Hematopoietic multipotent progenitor cell treated with erythropoietin and hydrocortisone succinate and interleukin-3 and kit ligand, for 4 days (in vitro differentiated cells): Measurements from ENCODE around the gene FTO.

Source experiments
- DNase-seq: peaks from one replicate; pipeline ENCODE4 v3.0.0-alpha.2; 2015

FTO gene

DNA sequence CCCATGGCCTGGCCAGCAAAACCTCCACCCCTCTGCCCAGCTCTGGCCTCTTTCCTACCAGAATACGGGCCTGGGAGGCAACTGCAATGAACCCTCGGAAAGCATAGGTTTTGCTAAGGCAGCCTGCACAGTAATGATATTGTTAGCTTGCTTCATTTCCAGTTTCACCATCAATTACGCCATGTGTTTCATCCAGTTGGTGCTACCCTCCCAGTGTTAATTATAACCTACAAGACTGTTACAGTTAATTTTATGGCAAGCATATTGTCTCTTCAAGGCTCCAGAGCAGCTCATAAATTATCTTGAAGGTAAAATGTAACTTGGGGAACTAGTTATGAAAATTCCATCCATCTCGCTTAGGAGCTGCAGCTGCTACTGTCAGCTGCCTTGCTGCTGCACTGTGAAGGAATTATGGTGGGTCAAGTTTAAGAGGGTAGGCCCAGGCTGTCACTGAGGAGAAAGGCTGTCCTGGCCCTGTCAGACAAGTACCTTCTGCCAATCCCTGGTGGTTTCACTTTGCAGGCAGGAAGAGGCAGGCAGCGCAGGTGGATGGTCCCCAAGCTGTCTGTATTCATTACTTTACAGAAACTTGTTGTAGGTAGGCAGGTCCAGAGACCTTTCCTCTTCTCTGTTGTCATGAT is 242.9 kb downstream of the FTO start:
- DNase-seq: peak; percentile 36

DNA sequence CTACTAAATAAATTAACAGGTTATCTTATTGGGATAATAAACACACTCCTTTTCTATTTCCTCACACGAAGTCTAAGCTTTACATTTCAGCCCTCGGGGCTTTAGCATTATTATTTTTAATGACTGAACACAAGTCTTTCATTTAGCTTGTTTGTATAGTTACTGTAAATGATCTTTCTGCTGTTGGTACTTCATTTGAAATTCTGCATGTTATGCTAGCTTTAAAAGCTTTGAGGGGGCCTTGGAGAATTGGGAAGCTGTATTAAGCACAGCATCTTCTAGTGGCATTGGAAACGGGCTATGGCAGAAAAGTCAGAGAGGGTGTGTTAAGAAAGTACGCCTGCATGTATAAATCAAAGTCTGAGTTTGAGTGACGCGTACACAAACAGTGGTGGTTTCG is 243.7 kb downstream of the FTO start:
- DNase-seq: no peak

DNA sequence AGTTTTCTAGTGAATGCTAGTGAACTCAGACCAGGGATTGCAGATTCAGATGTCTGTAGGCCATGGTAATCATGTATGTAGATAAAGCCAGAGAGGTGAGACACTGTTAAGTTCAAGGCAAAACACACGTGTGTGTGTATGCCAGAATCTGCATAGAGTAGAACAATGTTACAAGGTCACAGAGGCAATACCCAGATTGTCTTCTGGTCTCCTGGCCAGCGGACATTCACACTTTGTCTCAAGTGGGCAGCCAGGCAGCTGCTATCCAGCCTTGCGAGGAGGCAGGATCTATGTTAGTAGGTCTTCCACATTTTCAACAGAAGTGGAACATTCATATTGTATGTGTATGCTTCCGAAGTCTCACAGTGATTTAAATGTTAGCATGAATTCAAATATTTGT is 244.4 kb downstream of the FTO start:
- no peak for DNase-seq

DNA sequence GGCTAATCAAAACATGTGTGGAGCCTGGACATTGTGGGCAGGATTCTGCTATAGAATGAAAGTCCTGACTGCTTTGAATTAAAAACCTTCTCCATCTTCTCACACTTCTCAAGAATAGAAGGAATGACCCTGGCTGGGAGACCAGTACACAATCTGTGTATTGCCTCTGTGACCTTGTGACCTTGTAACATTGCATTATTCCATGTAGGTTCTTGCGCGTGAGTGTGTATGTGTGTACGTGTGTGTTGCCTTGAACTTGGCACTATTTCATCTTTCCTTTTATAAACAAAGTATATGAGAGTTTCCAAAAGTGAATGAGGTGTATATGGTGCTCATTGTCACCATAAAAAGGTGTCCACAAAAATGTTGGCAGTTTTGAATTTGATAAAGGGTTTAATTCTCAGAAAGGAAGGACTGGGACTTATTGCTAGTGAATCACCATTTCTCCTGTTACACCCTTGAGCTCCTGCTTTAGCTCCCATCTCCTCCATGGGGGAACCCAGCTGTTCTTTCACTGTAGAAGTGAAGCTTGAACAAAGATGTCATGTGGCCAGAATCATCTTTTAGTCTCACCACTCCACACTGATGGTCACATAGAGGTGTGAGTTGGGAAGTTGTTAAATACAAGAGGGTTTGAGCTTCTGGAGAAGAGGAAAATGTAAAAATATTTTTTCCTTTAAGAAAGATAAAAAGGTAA is 244.9 kb downstream of the FTO start:
- no peak for DNase-seq

DNA sequence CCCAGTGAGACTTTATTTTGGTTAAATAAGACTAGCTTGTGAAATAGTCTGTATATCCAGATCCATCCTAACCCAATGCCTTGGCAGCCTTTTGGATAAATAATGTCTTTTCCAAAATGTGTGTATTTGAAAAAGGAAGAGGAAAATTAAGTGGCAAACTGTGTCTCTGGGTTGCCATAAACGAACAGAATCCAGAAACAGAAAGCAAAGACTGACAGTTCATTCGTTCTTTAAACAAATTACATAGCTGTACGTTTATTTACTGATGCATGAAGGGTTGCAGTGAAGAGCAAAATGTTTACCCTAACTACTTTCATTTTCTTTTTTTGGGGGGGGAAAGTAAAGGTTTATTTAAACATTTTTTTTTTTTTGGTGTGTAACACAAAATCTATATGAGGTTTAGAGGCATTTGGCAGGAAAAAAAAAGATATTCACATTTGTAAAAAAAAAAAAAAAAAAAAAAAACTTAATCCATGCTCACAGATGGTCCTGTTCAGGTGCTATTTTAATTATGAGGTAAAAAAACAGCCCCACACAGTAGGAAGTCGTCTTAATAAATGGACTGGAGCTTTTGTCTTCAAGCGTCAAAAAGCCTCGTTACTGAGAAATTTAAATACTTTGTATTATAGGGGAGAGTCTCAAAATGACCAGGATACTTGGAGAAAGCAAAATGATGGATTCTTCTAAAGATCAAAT is 245.9 kb downstream of the FTO start:
- no peak for DNase-seq

DNA sequence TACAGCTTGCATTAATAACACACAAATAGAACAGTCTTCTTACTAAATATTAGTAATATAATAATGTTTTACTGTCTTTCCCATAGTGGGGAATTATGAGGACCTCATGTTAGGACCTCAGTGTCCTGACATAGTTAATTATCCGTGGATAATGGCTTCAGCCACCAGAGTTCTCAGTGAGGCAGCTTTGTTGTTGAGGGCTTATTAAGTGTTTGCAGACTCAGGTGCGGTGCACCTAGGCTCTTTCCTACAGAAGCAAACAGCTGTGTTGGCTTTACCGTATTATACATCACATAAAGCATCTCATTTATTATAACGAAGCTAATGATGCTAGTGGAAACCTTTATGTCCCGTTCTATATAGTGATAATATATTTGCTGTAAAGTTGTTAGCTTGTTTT is 246.7 kb downstream of the FTO start:
- no peak for DNase-seq

DNA sequence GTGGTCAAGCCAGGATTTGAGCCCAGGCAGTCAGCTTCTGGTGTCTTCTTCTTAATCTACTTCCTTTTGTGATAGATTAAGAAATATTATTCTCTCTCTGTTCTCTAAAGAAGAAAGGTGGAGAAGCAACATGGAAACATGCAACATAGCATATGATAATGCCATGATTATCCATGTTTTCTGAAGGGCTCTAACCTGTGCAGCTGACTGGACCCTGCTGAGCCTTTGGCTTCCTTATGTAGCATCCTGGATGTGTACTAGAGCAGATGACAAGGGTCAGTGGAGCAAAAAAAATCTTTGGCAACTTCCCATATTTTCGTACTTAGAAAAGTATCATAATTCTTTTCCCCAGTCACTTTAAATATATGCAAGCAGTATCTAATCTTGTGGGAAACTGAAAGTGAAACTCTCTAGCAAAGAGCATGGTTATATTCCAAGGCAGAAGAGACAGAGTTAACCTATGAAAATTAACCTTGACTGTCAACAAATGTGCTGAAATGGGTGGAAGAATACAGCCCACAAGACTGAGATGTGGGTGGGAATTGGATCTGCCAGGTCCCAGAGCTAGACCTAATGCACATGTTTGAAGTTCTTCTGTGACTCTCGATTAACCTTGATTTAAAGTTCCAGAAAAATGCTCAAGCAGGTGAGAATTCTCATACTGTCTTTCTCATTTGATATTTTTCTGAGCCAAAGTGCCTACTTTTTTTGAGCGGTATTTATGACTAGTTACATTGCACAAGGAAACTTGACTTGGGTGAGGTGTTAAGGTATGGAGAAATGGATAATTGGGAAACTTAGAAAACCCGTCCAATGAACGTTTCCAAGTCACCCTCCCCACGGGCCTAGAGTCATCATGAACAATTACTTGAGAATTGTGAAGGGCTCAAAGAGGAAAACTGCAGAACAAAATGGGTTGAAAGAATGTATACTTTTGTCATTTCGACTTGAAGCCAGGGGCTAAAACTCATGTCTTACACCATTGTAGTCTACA is 248.6 kb downstream of the FTO start:
- DNase-seq: peak; percentile 51

DNA sequence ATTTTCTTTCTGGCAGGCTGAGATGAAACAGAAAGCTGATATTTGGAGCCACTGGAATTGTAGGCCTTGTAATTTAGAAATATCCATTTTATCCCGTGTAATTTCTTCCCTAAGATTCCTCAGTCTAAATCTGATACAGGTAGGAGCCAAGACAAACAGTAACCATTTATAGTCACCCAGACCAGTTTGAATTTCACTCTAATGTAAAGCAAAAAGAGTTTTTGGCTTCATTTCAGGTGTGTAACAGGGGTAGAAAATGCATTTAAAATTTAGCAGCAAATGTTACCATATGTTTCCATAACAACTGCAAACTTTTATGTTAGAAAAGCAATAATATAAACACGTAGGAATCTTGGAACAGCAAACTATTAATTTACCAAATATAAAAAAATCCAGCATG is 249.4 kb downstream of the FTO start:
- no peak for DNase-seq

DNA sequence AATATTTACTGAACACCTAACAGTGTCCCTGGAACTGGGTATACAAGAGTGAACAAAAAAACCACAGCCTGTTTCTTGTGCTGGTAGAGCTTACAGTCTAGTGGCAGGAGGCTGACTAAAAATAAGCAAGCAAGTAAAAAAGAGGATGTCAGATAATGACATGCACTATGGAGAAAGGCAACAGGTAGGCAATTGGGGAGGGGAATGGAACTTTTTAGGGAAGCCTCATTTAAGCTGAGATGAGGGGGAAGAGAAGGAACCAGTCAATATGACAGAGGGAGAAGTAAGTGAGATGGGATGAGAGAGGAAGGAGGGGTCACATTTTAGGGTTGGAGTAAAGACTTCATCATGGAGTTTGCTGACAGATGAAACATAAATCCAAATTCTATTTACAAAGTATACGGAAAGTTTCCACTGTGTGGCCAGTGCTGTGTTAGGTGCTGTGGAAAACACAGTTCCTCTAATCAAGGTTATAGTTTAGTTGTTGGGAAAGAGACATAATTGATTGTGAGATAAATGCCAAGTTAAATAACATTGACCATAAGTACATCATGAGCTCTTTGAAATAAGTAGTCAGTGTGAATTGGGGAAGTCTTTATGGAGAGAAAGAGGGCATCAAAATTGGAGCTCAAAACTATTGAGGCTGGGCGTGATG is 251.4 kb downstream of the FTO start:
- DNase-seq: no peak

DNA sequence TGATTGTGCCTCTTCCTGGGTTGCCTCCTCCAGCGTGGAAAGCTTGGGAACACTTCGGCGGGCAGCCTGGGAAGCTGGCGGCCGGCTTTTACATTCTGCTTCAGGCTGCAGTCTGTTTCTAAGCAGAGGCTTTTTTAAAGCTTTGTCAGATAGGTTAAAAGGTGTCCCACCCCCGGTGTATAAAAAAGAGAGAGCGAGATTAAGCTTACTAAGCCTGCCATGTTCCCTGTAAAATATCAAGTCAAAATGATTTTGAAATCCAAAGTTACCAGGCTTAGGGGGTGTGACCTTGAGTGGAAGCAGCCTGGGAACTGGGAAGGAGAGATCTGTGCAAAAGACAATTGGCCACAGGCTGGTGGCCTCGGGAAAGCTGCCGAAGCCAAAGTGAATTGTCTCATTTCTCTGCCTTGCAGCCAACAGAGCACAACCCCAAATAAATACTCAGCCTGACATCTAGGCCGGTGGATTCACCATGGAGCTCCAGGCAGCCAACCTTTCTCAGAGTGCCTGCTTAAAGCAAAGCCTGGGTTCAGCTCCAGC is 254.5 kb downstream of the FTO start:
- DNase-seq: no peak

DNA sequence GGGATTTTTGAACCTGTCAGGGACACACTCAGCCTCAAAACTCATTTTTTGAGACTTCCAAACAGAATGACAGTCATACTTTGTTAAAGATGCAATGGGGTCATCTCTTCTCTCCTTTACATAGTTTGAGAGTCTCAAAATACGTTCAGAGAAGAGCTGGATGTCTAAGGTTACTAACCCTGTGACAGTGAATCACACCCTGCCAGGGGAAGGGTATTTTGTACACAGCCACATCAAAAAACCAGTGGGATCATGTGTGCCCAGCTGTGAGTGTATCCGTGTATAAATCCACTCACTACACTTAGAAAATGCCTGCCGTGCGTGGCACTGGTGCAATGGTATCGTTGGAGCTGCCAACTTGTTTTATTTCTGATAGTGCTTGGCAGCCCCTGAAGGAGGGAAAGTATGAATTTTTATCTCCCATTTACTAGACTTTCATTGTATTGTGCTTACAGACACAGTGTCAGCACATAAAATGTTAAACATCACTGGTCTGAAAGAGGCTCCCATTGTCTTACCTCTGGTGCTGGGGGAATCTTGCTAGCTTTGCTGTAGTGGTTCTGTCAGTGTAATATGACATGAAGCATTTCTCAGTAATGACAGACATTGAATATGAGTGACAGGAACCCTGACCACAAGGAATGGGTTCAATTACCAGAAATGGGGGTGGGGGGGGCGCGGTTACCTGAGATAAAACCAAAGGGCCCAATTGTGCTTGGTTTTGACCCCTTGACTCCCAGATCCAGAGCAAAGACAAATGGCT is 256.3 kb downstream of the FTO start:
- DNase-seq: no peak

DNA sequence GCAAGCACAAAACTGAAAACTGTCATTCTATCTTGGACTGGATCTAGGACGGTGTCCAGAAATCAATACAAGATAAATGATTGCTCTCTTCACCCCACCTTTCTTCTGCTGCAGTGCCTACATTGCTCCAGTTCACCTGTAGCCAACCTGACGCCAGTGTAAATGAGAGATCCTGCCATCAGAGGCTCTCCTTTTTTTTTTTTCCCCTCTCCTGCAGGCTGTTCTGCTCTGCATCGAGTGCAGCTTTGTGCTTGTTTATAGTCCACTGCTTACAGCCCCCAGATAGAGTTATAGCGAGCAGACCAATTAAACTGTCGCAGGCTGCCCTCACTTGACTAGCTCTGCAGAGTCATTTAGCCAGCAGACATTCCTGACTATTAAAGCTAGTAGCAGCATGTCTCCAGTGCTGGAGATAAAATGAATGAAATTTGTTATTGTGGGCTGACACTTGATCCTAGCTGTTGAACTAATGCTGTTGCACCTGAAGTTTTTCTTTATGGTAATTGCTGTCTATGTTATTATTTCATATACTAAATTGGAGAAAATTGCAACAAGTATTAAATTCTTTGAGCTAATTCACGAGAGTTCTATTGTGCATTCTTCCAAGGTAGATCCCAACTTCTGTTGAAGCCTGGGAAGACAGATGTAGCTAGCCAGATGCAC is 257.1 kb downstream of the FTO start:
- DNase-seq: no peak

DNA sequence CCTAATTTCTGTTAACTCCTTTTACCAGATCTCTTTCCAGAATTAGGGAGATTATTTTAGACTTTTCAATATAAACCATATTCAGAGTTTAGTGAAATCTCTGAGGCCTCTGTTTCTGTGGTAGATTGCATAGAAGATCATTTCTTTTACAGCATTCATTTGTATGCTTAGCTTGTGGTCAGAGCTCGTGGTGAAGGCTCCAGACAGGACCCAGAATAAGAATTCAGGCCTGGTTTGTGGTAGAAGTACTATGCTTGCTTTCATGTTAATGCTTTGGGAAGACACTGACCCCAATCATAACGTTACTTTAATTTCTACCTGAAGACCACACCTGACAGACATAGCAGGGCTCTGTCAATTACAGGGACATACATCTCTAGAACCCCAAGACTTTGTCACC is 258.1 kb downstream of the FTO start:
- DNase-seq: peak; percentile 15

DNA sequence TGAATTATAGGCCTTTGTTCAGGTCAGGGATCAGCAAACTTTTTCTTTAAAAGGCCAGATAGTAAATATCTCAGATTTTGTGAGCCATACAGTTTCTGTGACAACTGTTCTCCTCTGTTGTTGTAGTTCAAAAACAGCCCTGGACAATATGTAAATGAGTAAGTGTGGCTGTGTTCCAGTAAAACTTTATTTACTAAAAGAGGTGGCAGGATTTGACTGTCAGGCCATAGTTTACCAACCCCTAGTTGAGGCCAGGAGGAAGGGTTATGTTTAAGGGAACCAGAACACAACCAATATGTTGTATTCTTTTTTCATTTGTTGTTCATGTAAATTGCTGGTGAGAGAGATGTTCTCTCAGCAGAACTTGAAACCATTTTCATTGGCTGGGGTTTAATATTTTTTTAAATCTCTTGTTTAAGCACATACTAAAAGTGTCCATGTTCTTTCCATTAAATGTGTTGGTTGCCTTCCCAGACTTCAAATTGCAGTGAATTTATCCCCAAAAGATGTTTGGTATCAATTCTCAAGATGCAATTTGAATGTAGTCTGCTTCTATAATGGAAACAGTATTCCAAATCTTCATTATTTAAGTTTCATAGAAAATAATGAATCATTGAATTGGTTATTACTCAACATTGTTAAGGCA is 260.3 kb downstream of the FTO start:
- no peak for DNase-seq

DNA sequence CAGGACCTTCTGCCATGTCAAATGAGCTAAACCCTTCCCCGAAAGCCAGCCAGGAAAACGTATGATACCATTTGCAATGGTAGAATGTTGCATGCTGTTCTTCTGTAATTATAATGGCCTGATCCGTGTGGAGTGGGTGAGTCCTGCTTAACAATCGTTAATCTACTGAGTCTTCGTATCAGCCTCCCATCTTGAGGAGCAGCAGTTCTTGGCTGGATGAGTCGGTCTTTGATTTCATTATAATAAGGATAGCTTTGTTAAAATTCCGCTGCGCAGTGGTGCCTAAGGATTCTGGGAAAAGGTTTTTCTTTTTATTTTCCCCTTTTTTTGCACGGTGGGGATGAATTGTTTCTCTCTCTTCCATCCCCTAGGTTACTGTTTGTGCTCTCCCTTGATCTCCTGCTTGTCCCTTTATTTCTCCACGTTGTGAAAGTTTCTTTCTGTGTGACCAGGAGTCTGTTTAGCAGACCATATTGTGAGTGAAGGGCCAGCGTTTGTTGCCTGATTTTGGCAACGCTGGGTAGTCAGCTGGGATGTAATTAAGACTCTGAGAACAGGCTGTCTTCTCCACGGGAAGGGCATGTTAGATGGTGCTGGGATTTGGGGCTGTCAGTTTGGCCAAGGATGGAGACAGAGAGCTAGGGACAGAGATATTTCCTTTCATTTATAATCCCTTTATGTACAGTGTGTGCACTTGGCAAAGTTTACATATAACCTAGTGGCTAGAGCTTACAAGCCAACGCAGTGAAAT is 263.0 kb downstream of the FTO start:
- DNase-seq: no peak

DNA sequence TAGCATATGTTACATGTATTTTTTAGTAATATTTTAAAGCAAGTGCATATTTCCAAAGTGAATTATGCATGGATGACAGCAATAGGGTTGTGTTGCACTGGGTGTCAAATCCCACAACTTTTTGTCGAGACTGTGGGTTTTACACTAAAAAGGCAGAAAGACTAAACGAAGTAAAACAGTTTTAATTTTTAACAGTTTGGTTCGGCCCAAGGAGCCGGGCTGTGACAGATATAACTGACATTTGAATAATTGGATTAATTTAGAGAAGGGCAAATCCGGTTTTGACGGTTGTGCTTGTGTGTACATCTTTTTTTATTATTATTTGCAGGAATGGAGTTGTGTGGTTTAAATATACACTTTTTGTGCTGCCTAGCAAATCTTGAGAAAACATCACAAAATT is 263.6 kb downstream of the FTO start:
- DNase-seq: no peak

DNA sequence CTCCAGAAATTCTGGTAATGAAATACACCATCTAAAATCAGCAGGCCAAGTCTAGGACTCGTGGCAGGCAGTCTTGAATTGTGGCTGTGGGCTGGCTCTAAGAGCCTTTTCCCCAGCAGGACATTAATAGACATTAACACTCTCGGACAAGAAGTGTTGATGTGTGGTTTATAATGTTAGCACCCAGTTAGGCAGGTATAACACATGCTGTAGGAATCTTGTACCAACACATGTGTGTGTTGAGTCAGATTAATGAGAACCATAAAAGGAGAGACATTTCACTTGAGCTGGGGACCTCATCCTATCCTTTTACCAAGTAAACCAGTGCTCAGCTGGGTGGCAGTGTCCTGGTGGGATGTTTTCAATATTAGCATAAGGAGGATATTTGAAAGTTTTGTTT is 264.5 kb downstream of the FTO start:
- DNase-seq: no peak

DNA sequence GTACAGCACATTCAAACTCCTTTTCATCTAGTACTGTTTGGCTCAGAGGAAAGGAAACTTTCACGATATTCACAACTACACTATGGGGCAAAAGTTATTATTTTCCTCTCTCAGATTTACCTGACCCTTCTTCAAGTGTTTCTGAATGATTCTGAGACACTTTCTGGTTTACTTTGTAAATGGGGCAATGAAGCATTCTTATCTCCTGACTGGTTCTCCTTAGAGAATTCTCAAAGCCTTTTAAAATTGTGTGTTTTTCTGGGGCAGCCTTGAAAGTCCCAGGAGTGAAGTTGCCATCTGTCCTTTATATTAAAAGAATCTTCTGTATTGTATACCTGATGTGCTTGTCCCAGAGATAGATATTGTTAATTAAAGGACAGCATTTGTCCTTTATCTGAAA is 264.9 kb downstream of the FTO start:
- DNase-seq: no peak

DNA sequence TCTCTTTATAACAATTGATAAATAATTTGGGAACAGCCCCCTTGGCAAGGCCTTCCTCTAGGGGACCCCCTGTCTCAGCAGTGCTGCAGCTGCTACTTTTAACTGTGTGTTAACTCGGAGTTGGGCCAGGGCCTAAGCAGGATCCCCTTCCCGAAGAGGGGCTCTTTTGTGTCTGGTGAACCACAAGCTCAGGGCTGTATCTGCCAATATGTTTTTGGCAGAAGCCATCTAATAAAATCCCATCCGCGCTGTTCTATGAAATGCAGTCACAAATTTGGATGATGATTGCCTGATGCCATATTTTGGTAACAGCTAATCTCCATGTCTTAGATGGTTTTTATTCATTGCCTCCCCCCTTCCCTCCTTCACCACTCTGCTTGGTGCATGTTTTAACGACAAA is 267.7 kb downstream of the FTO start:
- no peak for DNase-seq

DNA sequence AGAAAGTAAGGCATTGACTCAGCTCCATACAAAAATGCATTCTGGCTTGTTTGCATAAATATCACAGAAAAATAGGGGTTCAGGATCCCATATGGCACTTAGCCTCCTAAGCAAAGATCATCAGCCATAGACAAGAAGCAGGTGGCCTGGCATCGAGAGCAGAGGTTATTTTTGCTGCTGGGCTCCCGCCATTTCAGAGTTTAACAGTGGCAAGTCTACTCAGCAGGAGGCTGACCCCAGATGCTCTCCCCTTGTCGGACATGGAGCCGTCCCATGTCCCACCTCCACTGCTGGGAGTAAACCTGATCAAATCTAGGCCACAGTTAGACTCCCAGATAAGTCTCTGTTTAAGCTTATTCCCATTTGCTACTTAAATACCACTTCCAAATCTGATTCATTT is 269.1 kb downstream of the FTO start:
- DNase-seq: no peak
